Keratinocyte (primary cell): ENCODE measurements around the gene ADGRF5. TPM values are rescaled to one million over a fixed set of nuclear protein-coding genes. Genes with fewer than 3 reads are reported as not detected.

Experiments used
- DNase-seq: peaks from one replicate; pipeline ENCODE4 v3.0.0-alpha.2; 2011; ENCODE audit warnings: low read depth, missing footprints, low spot score
- FAIRE-seq: peaks from 2 replicates; lab custom pipeline; 2011; peaks lifted over from hg19 to GRCh38; lab: Jason Lieb, UNC
- H2AFZ ChIP-seq: 2 replicates; pipeline ENCODE4 v1.6.0; 2012; ENCODE audit warnings: low read length, control low read depth, inconsistent platforms; ENCODE audit not compliant: control insufficient read depth
- H3K27ac ChIP-seq: 2 replicates; pipeline ENCODE4 v1.5.1; 2011; ENCODE audit warnings: low read length; ENCODE audit not compliant: control insufficient read depth, insufficient read depth
- H3K27me3 ChIP-seq: 3 replicates; pipeline ENCODE4 v1.6.0; 2011; ENCODE audit warnings: low read length; ENCODE audit not compliant: control insufficient read depth, insufficient read depth; ENCODE audit errors: extremely low read depth
- H3K36me3 ChIP-seq, 2 experiments: 2 replicates in 1 of 2; 3 replicates in 1 of 2; pipeline ENCODE4 v1.5.1; 2011; ENCODE audit warnings: low read length in 2 of 2, mild to moderate bottlenecking in 1 of 2; ENCODE audit not compliant: control insufficient read depth in 2 of 2, insufficient read depth in 2 of 2; ENCODE audit errors: extremely low read depth in 1 of 2
- H3K4me1 ChIP-seq: 3 replicates; pipeline ENCODE4 v1.5.1; 2011; ENCODE audit warnings: low read length; ENCODE audit not compliant: control insufficient read depth, insufficient read depth; ENCODE audit errors: extremely low read depth
- H3K4me2 ChIP-seq: 3 replicates; pipeline ENCODE4 v1.6.0; 2011; ENCODE audit warnings: low read depth, low read length; ENCODE audit not compliant: control insufficient read depth, insufficient read depth; ENCODE audit errors: extremely low read depth
- H3K4me3 ChIP-seq, 3 experiments: fragments of 200-600 bp in 1 of 3; sonication (generic) in 1 of 3; 2 replicates in 2 of 3; 3 replicates in 1 of 3; pipeline ENCODE4 v1.5.1; 2011 to 2016; ENCODE audit warnings: low read length in 3 of 3, mild to moderate bottlenecking in 3 of 3, control low read depth in 2 of 3, inconsistent platforms in 1 of 3, low read depth in 1 of 3, mixed read lengths in 1 of 3, mixed run types in 1 of 3, moderate library complexity in 1 of 3; ENCODE audit not compliant: control insufficient read depth in 2 of 3, insufficient read depth in 2 of 3; ENCODE audit errors: extremely low read depth in 1 of 3
- H3K79me2 ChIP-seq: 2 replicates; pipeline ENCODE4 v1.6.0; 2012; ENCODE audit warnings: low read length; ENCODE audit not compliant: control insufficient read depth, insufficient read depth
- H3K9ac ChIP-seq: 3 replicates; pipeline ENCODE4 v1.6.0; 2011; ENCODE audit warnings: low read length; ENCODE audit not compliant: control insufficient read depth, insufficient read depth; ENCODE audit errors: extremely low read depth
- H3K9me1 ChIP-seq: 3 replicates; pipeline ENCODE4 v1.6.0; 2011; ENCODE audit warnings: low read length; ENCODE audit not compliant: control insufficient read depth, insufficient read depth; ENCODE audit errors: extremely low read depth
- H3K9me3 ChIP-seq: 2 replicates; pipeline ENCODE4 v1.5.1; 2012; ENCODE audit warnings: low read depth, low read length; ENCODE audit not compliant: control insufficient read depth
- H4K20me1 ChIP-seq: 3 replicates; pipeline ENCODE4 v1.6.0; 2011; ENCODE audit warnings: low read length; ENCODE audit not compliant: control insufficient read depth, insufficient read depth; ENCODE audit errors: extremely low read depth
- EZH2 ChIP-seq: IDR thresholded peaks from one replicate; pipeline ENCODE4 v1.6.1; 2012; ENCODE audit warnings: inconsistent platforms, mild to moderate bottlenecking, low read length, moderate library complexity
- dilution Hi-C: fragments of 300-500 bp; cut with MboI; formaldehyde crosslinking; loops from one replicate; pipeline ENCODE4 v1.7.0; 2020; ENCODE audit warnings: low sequenced_read_pairs; ENCODE audit not compliant: extremely low pct_ligation_motif_present
- polyA plus RNA-seq, 5 experiments: library from polyadenylated mRNA; depleted of rRNA in 3 of 5; stranded (reverse) in 3 of 5; stranded (forward) in 1 of 5; unstranded in 1 of 5; fragments of >200 nt; gene quantifications; 1 replicate in 1 of 5; 2 replicates in 3 of 5; 3 replicates in 1 of 5; pipeline versions ENCODE4 v1.2.1 to v1.2.3, GENCODE V29; 2011 to 2012; ENCODE audit warnings: missing spikeins in 2 of 5, low read depth in 1 of 5, low replicate concordance in 1 of 5
- TF ChIP-seq, protein P1 (sequence below), 3 experiments: IDR thresholded peaks in 1 of 3; conservative IDR thresholded peaks in 1 of 3; optimal IDR thresholded peaks in 1 of 3; 2 replicates in 2 of 3; 3 replicates in 1 of 3; pipeline versions ENCODE3 to v1.5.1; 2011; ENCODE audit warnings: low read length in 3 of 3, mild to moderate bottlenecking in 3 of 3, moderate library complexity in 2 of 3, control low read depth in 1 of 3, inconsistent platforms in 1 of 3; ENCODE audit not compliant: insufficient read depth in 2 of 3; ENCODE audit errors: extremely low read depth in 1 of 3

ADGRF5 gene
- polyA plus RNA-seq, 1 donor (not counting 4 experiments of a cell fraction or from before 2014, with no cell fraction given): not detected

DNA sequence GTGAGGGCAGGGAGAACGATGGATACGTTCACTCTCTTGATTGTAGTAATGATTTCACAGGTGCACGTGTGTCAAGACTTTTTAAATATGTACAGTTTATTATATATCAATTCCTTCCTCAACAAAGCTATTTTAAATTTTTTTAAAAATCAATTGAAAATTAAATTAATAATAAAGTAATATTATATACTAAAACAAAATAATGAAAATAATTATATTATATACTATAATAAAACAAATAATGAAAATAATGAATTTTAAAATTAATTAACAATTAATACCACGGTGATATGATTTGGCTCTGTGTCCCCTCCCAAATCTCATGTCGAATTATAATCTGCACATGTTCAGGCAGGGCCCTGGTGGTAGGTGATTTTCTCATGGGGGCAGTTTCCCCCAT is 42.7 kb downstream of the ADGRF5 start:
- Histone ChIP-seq H3K9ac (no peak overlapping the region), H3K79me2 (no peaks in the 10 kb centered on the region), H2AFZ (no peak overlapping the region), H3K27me3 (no peaks in the 10 kb centered on the region), H3K36me3 (no peaks in the 10 kb centered on the region), H3K4me2 (no peak overlapping the region), H3K4me1 (peaks cover 12% of the 10 kb centered on the region), H3K27ac (no peak overlapping the region), H4K20me1 (no peaks in the 10 kb centered on the region), H3K4me3 (no peak overlapping the region), H3K9me3 (no peaks in the 10 kb centered on the region), H3K9me1 (no peaks in the 10 kb centered on the region)
- FAIRE-seq (no peak), DNase-seq (no peak)
- dilution Hi-C loops: no loop called here
- TF ChIP-seq, protein P1, sequence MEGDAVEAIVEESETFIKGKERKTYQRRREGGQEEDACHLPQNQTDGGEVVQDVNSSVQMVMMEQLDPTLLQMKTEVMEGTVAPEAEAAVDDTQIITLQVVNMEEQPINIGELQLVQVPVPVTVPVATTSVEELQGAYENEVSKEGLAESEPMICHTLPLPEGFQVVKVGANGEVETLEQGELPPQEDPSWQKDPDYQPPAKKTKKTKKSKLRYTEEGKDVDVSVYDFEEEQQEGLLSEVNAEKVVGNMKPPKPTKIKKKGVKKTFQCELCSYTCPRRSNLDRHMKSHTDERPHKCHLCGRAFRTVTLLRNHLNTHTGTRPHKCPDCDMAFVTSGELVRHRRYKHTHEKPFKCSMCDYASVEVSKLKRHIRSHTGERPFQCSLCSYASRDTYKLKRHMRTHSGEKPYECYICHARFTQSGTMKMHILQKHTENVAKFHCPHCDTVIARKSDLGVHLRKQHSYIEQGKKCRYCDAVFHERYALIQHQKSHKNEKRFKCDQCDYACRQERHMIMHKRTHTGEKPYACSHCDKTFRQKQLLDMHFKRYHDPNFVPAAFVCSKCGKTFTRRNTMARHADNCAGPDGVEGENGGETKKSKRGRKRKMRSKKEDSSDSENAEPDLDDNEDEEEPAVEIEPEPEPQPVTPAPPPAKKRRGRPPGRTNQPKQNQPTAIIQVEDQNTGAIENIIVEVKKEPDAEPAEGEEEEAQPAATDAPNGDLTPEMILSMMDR (optimal IDR thresholded peaks at IDR 0.05 in 1 of 3, IDR thresholded peaks at IDR 0.05 in 1 of 3, conservative IDR thresholded peaks at IDR 0.05 in 1 of 3; ENCODE audit: extremely low read depth in 1 of 3, insufficient read depth in 2 of 3, low read length in 3 of 3): no peak
- no peak for TF ChIP-seq EZH2

- no peaks in the 10 kb centered on the region for H3K36me3 ChIP-seq
These were observed 45.6 kb downstream of the ADGRF5 start for GRCh38 chr6:46876126-46876525.

More at GRCh38 chr6:46876126-46876525, 45.6 kb downstream of the ADGRF5 start:
- dilution Hi-C loops: no loop called here
- Histone ChIP-seq H3K9ac (no peak overlapping the region), H3K4me3 (no peak overlapping the region), H3K4me1 (peaks cover 17% of the 10 kb centered on the region), H2AFZ (no peak overlapping the region), H3K27ac (no peak overlapping the region), H3K79me2 (no peaks in the 10 kb centered on the region), H3K27me3 (no peaks in the 10 kb centered on the region), H4K20me1 (no peaks in the 10 kb centered on the region), H3K9me1 (no peaks in the 10 kb centered on the region), H3K9me3 (no peaks in the 10 kb centered on the region), H3K4me2 (peak overlapping the region; percentile 8)
- no peak for TF ChIP-seq EZH2
- TF ChIP-seq, protein P1 (optimal IDR thresholded peaks at IDR 0.05 in 1 of 3, IDR thresholded peaks at IDR 0.05 in 1 of 3, conservative IDR thresholded peaks at IDR 0.05 in 1 of 3; ENCODE audit: extremely low read depth in 1 of 3, insufficient read depth in 2 of 3, low read length in 3 of 3): no peak
- peak; percentile 98 for DNase-seq
- peak; percentile 97 for FAIRE-seq
